Activated T-helper 17 cell treated with anti-CD3 and anti-CD28 coated beads, Interleukin-2, amount 50 U/mL, for 72 hours (primary cell): ENCODE data around the gene TSPAN18. TPM values are rescaled to one million over a fixed set of nuclear protein-coding genes. Genes with fewer than 3 reads are reported as not detected.
"Not testable (repeated sequence)": the region's sequence is repeated elsewhere in the genome, so short reads cannot be mapped to it uniquely, and the experiment has no call there.

ENCODE experiments used
- ATAC-seq: fragments of 150-1000 bp; cut with Tn5 transposase; replicated peaks from 2 replicates; pipeline ENCODE4 v1.10.0; 2021; ENCODE audit warnings: mild to moderate bottlenecking, moderate library complexity
- H3K27ac Mint-ChIP-seq: one replicate; pipeline ENCODE4 v1.8.0; 2022; ENCODE audit warnings: mixed read lengths
- H3K27me3 Mint-ChIP-seq: one replicate; pipeline ENCODE4 v1.8.0; 2022; ENCODE audit warnings: mixed read lengths
- H3K36me3 Mint-ChIP-seq: one replicate; pipeline ENCODE4 v1.8.0; 2022; ENCODE audit warnings: low read depth, mild to moderate bottlenecking, mixed read lengths
- H3K4me1 Mint-ChIP-seq: one replicate; pipeline ENCODE4 v1.8.0; 2022; ENCODE audit warnings: mixed read lengths
- H3K4me3 Mint-ChIP-seq: one replicate; pipeline ENCODE4 v1.8.0; 2022; ENCODE audit warnings: mild to moderate bottlenecking, mixed read lengths
- H3K9me3 Mint-ChIP-seq: one replicate; pipeline ENCODE4 v1.8.0; 2022; ENCODE audit warnings: mixed read lengths
- total RNA-seq, 2 donors: library from RNA; stranded (reverse); gene quantifications; one replicate each; pipeline ENCODE4 v1.2.3, GENCODE V29; 2022

TSPAN18 gene
- total RNA-seq, 2 donors from 2014 or later = 3.3 to 3.9 TPM

- H3K4me1 Mint-ChIP-seq = peaks cover 49% of the 10 kb centered on the region
- H3K9me3 Mint-ChIP-seq = no peaks in the 10 kb centered on the region
- H3K36me3 Mint-ChIP-seq = peaks cover 31% of the 10 kb centered on the region
- H3K4me3 Mint-ChIP-seq = no peak overlapping the region
- peaks cover 3% of the 10 kb centered on the region for H3K27me3 Mint-ChIP-seq
- ATAC-seq = no peak
- H3K27ac Mint-ChIP-seq = no peak overlapping the region
Measured at GRCh38 chr11:44859528-44859925, 132.8 kb downstream of the TSPAN18 start.

GRCh38 chr11:44860346-44860745, 133.6 kb downstream of the TSPAN18 start:
- Mint-ChIP-seq H3K4me3 (no peak overlapping the region), H3K4me1 (peaks cover 47% of the 10 kb centered on the region), H3K27me3 (peaks cover 3% of the 10 kb centered on the region), H3K9me3 (no peaks in the 10 kb centered on the region), H3K36me3 (peaks cover 31% of the 10 kb centered on the region), H3K27ac (no peak overlapping the region)
- no peak for ATAC-seq

DNA sequence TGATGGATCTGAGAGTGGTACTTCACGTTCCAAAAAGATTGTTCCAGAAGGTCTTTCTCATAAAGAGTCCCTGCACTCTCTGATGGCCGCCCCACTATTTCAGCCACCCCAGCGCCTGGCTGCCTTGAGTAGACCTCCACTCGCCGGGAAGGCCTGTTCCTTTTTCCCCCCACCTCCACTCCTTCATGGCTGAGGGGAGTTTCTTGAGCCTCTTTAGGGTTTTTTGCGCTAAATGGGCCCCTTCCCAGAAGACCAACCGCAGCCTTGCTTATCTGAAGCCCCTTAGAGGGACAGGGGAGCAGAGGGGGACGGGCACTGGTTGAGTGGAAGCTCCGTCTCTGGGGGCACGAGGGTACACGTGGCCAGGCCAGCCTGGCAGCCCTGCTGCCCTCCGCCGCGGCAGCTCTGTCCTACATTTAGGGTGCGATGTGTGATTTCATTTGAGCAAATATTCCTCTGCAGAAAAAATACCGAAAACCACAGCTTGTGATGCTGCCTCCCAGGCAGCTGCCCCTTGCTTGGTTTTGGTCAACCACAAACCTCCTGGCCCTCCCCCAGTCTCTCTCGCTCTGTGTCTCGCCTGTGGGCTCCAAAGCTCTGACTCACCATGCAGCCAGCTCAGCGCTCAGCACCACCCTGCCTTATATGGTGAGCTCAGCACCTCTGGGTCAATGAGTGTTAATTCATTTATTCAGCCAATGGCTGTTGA, 135.2 kb downstream of the TSPAN18 start:
- Mint-ChIP-seq H3K27me3 (peaks cover 3% of the 10 kb centered on the region), H3K9me3 (no peaks in the 10 kb centered on the region), H3K4me1 (peaks cover 38% of the 10 kb centered on the region), H3K4me3 (peak overlapping the region; percentile 59), H3K36me3 (peaks cover 31% of the 10 kb centered on the region), H3K27ac (peak overlapping the region; percentile 83)
- peak; percentile 100 for ATAC-seq

- peaks cover 41% of the 10 kb centered on the region for H3K4me1 Mint-ChIP-seq
- H3K36me3 Mint-ChIP-seq = peaks cover 31% of the 10 kb centered on the region
- H3K27ac Mint-ChIP-seq = peak overlapping the region; percentile 83
- ATAC-seq = no peak
- peaks cover 3% of the 10 kb centered on the region for H3K27me3 Mint-ChIP-seq
- H3K4me3 Mint-ChIP-seq = peak overlapping the region; percentile 59
- H3K9me3 Mint-ChIP-seq = no peaks in the 10 kb centered on the region
Measured at GRCh38 chr11:44862558-44863101, 135.9 kb downstream of the TSPAN18 start.

GRCh38 chr11:44863231-44863630, 136.5 kb downstream of the TSPAN18 start:
- Mint-ChIP-seq H3K9me3 (no peaks in the 10 kb centered on the region), H3K4me1 (peaks cover 46% of the 10 kb centered on the region), H3K36me3 (peaks cover 31% of the 10 kb centered on the region), H3K27me3 (peaks cover 3% of the 10 kb centered on the region), H3K4me3 (no peak overlapping the region), H3K27ac (no peak overlapping the region)
- no peak for ATAC-seq

DNA sequence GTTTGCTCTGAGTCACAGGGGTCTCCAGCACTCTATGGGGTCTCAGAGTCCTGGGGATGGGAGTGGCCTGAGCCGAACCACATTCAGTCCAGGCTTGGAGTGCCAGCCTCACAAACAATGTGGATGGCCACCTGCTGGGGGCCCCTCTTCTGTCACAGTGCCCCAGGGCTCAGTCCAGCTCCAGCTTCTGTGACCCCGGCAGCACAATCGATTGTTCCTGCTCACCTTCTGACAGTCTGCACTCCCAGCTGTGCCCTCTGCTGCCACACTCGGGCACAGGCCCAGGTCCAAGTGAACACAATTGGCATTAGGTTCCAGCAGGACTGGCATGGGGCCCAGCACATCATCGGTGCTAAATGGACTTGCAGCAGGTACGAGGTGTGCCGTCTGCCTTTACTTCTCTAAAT, 139.1 kb downstream of the TSPAN18 start:
- Mint-ChIP-seq H3K9me3 (peaks cover 4% of the 10 kb centered on the region), H3K4me1 (peaks cover 32% of the 10 kb centered on the region), H3K4me3 (no peak overlapping the region), H3K27me3 (no peaks in the 10 kb centered on the region), H3K27ac (no peak overlapping the region), H3K36me3 (peaks cover 27% of the 10 kb centered on the region)
- ATAC-seq = no peak

DNA sequence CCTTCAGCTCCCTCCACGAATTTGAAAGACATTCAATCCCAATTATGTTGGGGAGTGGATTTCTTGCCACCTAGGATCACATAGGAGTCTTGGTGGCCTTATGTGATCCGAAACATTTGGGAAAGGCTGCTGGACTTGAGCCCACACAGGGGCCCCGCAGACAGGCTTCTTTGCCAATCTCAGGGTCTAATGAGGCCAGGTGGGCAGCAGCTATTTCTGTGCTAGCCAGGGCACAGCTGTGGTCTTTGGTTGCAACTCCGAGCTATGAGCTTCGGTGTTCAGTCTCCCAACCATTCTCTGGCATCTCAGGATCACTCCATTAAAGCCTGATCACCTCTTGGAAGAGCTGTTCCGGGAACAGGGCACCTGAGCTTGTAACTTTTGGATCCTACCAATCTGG, 139.5 kb downstream of the TSPAN18 start:
- Mint-ChIP-seq H3K27ac (no peak overlapping the region), H3K9me3 (peaks cover 5% of the 10 kb centered on the region), H3K27me3 (no peaks in the 10 kb centered on the region), H3K4me3 (no peak overlapping the region), H3K4me1 (peaks cover 28% of the 10 kb centered on the region), H3K36me3 (peaks cover 27% of the 10 kb centered on the region)
- ATAC-seq = no peak

GRCh38 chr11:44868021-44868420, 141.3 kb downstream of the TSPAN18 start:
- H3K27me3 Mint-ChIP-seq = no peaks in the 10 kb centered on the region
- H3K4me3 Mint-ChIP-seq = no peak overlapping the region
- H3K27ac Mint-ChIP-seq = no peak overlapping the region
- peaks cover 10% of the 10 kb centered on the region for H3K4me1 Mint-ChIP-seq
- ATAC-seq = no peak
- H3K9me3 Mint-ChIP-seq = peaks cover 5% of the 10 kb centered on the region
- H3K36me3 Mint-ChIP-seq = peaks cover 18% of the 10 kb centered on the region

DNA sequence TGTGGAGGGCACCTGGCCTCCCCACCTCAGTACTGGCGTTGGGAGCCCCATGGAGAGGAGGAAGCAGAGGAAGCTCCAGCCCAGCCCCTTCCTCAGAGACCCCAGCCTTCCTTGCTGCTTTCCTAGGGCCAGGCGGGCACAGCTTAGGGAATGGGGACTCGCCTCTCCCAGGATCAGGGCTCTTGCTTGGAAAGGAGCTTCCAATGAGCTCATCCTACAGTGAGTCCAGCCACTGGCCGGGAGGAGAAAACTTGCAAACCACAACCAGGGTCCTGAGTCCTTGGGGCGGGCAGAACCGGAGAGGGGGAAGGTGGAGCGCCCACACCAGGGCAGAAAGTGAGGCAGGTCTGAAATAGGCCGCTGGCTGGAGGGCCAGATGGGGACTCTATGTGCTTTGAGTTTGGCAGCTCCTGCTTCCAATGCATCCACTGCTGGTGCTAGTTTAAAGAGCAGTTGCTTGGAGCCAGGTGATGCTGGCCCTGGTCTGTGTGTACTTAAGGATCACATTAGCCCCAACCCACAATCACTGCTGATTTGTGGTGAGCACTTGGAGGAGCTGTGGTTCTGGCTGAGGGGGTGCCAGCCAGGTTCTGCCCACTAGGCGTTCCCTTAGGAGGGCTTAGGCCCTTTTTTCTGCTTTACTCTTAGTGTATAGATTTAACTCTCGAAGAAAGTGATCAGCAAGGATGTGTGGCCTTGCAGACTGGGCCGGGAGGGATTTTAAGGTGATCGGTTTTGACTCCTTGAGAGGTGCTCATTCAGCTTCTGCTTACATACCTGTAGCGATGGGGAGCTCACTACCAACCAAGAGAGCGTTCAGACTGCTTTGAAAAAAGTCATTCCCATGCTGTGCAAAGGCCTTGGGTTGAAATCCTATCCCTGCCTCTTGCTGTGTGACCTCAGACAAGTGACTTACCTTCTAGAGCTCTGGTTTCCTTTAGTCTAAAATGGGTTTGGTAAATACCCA, 142.0 kb downstream of the TSPAN18 start:
- ATAC-seq = no peak
- H3K36me3 Mint-ChIP-seq = peaks cover 18% of the 10 kb centered on the region
- no peak overlapping the region for H3K27ac Mint-ChIP-seq
- no peaks in the 10 kb centered on the region for H3K27me3 Mint-ChIP-seq
- H3K9me3 Mint-ChIP-seq = peaks cover 5% of the 10 kb centered on the region
- H3K4me1 Mint-ChIP-seq = peaks cover 10% of the 10 kb centered on the region
- H3K4me3 Mint-ChIP-seq = no peak overlapping the region

DNA sequence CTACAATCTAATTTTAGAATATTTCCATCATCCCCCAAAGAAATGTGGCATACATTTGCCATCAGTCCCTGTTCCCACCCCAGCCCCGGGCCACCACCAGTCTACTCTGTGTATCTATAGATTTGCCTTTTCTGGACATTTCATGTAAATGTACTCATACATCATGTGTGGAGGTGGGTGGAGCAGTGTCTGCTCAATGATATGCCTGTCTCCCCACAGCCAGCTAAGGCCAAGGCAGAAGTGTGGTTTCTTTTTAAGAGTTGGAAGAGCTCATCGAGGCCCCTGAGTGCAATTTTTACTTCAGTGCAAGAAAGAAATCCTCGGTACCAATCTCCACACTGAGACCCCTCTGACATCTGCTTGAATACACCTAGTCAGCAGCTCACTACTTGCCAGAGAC, 143.4 kb downstream of the TSPAN18 start:
- Mint-ChIP-seq H3K27ac (no peak overlapping the region), H3K4me3 (no peak overlapping the region)

GRCh38 chr11:44870615-44871176, 143.9 kb downstream of the TSPAN18 start:
- Mint-ChIP-seq H3K4me3 (no peak overlapping the region), H3K27me3 (no peaks in the 10 kb centered on the region), H3K36me3 (peaks cover 18% of the 10 kb centered on the region), H3K27ac (no peak overlapping the region), H3K4me1 (peaks cover 10% of the 10 kb centered on the region), H3K9me3 (peaks cover 5% of the 10 kb centered on the region)
- no peak for ATAC-seq

More for the DNA sequence above, 143.4 kb downstream of the TSPAN18 start:
- H3K4me1 Mint-ChIP-seq = peaks cover 10% of the 10 kb centered on the region
- peaks cover 5% of the 10 kb centered on the region for H3K9me3 Mint-ChIP-seq
- no peak for ATAC-seq
- peaks cover 18% of the 10 kb centered on the region for H3K36me3 Mint-ChIP-seq
- no peaks in the 10 kb centered on the region for H3K27me3 Mint-ChIP-seq

- not testable (repeated sequence) for H3K4me1 Mint-ChIP-seq, H3K27ac Mint-ChIP-seq, H3K27me3 Mint-ChIP-seq, H3K4me3 Mint-ChIP-seq, ATAC-seq, H3K9me3 Mint-ChIP-seq
- H3K36me3 Mint-ChIP-seq = peaks cover 18% of the 10 kb centered on the region
Measured at GRCh38 chr11:44871682-44872081, 144.9 kb downstream of the TSPAN18 start.

DNA sequence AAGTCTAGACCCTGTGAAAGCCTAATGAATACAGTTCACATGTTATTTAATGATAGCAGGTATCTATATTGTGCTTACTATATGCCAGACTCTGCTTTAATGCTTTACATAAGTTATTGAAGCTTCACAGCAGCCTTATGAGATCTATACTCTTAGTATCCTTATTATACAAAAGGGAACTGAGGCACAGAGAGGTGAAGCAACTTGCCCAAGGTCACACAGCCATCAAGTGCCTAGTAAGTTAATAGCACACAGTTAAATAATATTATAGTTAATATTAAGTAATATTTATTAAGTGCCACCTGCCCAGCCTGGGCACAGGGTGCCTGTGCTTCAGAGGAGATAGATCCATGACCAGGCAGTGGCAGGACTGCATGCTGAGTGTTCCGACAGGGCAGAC, 145.8 kb downstream of the TSPAN18 start:
- Mint-ChIP-seq H3K27ac (no peak overlapping the region), H3K4me3 (no peak overlapping the region), H3K36me3 (peaks cover 18% of the 10 kb centered on the region), H3K27me3 (no peaks in the 10 kb centered on the region), H3K9me3 (peaks cover 5% of the 10 kb centered on the region), H3K4me1 (peaks cover 8% of the 10 kb centered on the region)
- ATAC-seq = no peak

- Mint-ChIP-seq H3K27ac (no peak overlapping the region), H3K9me3 (peaks cover 5% of the 10 kb centered on the region), H3K4me1 (no peaks in the 10 kb centered on the region), H3K27me3 (no peaks in the 10 kb centered on the region), H3K36me3 (peaks cover 18% of the 10 kb centered on the region), H3K4me3 (no peak overlapping the region)
- no peak for ATAC-seq
Measured at GRCh38 chr11:44873537-44873936, 146.8 kb downstream of the TSPAN18 start.
